GM18508 (cell line): ENCODE measurements around the gene RNF26.

Experiments
- ATAC-seq: cut with Tn5 transposase; IDR thresholded peaks from one replicate; pipeline ENCODE4 v1.9.1; 2021; ENCODE audit warnings: moderate number of reproducible peaks; ENCODE audit not compliant: insufficient read depth, unreplicated experiment

The RNF26 gene

DNA sequence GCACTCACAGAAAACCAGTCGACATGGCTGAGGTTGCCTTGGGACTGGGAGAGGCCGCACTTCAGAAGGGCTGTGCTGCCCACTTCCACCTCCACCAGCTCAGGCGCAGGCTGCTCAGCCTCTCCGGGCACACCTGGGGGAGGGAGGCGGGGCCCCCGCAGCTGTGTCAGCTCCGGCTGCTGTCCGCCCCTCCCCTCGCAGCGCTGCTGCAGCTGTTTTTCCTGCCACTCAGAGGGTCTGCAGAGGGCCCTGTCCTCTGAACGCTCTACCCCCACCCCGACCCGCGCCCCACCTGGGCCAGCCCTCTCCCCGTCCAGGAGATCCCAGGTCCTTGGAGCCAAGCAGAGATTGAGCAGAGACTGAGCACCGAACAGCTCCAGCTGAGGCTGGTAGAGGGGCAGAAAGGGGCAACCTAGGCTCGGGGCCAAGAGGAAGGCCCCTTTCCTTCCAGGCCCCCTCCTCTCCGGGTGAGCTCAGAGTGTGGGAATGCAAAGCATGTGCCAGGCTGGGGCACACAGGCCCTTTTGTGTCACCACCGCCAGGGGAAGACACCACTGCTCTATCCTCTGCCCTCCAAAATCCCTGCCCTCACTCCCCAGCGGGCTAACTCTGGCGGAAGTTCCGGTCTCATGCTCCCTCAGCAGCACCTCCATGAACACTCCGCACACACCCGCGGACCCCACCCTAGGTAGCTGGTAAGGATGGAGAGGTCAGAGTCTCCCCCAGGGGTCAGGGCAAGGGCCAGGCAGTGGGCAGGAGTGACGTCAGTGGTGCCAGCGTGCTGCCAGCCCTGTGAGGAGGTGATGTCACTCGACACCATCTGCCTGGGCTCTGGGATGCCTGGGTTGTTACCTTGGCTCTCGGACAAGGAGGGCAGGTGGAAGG is 19.0 kb upstream of the RNF26 start:
- no peak for ATAC-seq

DNA sequence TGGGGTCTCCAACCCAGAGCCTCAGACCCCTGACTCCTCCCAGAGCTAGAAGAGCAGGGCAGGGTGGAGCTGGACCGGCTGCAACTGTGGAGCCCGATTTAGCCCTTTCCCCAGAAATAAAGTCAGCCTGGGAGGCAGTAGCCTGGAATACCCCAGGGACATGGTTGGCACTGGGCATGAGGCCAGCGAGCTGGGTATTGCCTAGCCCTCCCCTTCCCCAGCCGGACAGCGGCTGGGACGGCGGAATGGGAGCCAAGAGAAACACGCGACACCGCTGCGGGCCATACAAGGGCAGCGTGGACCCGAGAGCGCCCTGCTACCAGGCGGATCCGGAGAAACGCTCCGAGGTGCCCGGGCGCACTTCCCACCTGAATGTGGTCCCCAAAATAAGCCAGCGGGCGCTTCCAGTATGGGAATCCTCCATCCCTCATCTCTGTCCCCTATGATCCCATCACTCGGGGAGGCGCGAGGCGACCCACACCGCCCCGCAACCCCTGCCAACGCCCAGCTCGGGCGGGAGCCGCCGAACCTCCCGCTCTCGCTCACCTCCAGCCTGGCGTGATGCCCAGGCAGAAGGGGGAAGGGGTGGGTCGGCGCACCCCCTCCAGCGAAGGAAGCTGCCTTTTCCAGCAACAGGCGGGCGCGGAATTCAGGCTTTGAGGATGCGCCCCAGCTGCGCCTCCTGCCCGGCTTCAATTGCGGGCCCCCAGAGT is 18.2 kb upstream of the RNF26 start:
- no peak for ATAC-seq

DNA sequence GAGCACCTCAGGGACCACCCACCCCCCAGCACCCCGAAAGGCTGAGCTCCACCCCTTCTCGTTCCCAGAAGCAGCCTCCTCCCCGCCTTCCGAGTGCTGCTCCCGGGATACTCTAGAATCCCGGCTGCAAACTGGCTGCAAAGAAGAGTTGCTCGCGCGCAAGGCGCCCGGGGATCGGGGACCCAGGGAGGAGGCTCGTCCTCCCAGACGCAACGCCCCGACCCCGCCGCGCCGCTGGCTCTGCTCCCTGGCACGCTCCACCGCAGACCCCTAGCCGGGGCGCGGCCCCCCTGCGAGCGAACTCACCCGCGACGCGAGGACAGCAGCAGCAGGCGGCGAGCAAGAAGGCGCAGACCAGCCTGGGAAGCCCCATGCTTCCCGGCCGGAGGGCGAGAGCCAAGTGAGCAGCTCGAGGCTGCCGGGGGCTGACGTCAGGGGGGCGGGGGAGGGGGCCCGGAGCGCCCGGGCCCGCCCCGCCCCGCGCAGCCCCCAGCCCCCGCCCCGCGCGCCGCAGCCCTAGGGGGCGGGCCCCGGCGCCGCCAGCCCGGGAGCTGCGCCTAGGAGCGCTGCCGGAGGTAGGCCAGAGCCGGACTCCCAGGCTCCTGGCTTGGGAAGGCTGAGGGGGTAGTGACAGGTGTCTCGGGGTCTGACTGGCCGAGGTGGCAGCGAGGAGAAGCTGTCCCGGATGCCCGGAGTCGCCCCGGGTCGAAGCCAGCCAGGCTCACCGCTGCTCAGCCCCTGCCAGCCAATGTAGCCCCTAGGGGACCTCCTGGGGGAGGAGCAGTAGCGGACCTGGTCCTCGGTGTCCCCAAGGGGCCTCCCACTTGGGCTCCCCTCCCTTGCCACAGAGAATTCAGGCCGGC is 17.4 kb upstream of the RNF26 start, which contains the start of gene MCAM:
TSS of gene MCAM (minus strand) at position 402 of the 863 bp plus-strand sequence. CDS start at position 373, 29 bp downstream.
- no peak for ATAC-seq

DNA sequence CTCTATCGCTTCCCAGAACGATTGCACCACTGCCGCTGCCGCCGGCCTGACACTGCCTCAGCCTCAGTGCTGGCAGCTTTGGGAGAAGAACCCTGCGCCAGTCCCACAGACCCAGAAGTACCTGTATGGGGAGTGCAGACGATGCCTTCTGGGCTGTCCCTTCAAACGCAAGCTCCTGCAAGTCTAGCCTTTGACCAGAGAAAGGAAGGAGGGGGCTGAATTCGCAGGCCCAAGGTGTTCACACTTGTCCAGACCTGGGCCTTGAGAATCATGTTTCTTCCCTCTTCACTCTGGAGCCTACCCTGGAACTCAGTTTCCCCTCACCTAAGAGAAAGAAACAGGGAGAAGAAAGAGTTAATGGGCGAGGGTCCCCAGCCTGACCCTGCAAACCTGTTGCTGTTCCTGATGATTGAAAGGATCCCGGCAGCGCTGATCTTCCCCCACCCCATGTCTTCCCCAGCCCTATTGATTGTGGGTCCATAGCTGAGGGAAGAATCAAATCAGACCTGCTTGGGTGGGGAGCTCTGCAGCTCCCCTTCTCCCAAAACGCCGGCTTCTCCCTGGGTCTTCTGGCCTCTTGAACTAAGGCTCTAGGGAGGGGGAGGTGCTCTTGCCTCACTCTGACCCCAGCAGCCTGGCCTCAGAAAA is 16.6 kb upstream of the RNF26 start:
- no peak for ATAC-seq

DNA sequence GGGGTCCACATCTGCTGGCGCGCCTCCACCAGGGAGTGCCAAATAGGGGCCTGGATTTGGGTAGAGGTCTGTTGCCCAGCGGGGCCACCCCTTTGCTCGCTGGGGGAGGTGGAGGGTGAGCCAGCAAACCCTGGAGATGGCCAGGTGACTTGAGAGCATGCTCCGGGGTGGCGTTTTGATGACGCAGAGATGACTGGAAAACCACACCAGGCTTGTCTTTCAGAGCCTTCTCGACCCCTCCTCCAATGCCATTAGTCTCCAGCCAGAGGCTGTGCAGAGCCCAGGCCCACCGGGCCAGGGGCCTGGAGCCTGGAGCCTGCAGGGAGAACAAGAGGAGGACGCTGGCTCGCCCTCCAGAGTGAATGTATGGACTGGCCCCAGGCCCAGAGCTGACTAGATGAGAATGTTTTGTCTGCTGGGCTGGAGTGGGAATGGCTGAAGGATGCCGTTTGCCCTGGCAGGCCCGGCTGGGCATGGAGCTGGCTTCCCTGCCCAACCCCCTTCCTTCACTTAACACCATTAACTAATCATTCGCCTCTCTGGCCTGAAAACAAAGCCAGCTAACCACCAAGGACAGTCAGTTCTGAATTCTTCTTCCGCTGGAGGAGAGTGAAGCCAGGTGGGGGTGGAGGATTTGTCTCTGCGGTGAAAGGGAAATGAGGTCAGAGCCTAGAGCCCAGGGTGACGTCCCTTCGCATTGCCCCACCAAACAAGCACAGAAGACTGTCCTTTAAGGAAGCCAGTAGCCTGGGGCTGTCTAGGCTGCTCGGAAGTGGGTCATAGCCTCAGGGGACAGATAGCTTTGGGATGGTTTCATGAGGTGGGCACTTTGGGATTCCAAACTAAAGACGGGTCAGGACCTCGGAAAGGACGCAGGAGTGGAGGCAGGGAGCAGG is 15.8 kb upstream of the RNF26 start:
- no peak for ATAC-seq

DNA sequence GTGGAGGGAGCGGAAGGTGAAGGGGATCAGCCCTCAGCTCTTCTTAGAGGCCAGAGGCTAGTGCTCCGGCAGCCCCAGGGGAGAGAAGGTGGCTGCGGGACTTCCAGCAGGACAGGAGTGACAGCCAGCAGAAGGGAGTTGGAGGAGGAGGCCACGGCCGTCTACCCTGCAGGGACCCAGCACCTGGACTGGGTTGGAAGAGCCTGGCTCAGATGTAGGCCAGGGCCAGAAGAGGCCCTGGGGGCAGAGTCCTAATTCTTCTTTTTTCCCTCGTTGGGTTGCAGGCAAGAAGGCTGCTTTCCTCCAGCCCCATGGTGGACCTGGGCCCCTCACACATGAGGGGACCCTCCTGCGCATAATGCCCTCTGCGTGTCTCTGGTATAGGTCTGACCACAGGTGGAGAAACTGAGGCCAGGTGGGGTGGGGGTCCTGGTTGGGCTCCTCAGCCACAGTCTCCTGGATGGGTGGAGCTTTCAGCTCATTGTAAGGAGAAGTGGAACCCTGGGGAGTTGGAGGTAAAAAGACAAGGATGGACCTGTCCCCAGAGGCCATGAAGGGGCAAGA is 15.1 kb upstream of the RNF26 start:
- no peak for ATAC-seq

DNA sequence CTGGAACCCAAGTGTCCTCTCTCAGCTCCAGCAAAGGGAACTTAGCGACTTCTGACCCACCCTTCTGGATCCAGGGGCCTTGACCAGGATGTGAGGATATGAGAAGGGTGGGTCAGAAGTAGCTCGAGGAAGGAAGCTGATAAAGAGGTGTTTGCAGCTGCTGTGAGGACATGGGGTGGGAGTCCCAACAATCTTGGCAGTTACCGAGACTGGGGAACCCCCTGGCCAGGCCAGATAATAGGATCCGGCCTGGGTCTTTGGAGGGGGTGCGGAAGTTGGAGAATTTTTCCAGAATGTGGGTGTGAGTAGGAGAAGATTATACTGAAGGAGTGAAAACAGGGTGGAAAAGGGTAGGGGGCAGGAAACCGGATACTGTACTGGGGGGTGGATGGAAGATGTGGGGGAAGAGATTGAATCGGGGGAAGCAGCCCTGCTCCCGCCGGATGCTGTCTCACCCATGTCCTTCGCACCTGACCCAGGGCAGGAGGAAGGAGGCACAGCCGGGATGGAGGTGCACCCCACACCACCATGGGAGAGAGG is 14.6 kb upstream of the RNF26 start:
- ATAC-seq, result no peak

DNA sequence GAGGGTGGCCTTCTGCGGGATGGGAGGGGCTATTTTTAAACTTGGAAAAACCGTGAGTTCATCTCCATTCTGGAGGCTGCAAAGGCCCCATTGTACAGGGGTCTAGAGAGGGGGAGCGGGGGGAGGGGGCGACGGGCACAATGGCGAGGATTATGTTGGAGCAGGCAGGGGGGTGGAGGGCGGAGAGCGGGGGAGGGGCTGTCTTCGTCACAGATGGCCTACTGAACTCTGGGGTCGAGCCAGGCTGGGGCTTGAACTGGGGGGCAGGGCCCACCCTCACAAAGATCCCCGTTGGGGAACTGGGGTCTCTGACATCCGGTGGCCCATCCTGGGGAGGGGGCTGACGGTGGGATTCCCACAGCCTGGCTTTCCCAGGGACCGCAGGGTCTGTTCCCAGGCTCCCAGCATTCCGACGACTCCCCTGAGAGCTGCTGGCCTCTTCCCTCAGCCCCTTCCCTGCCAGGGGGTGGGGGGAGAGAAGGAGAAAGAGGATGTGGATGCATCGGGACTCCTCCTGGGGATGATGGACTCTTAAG is 14.0 kb upstream of the RNF26 start:
- no peak for ATAC-seq

DNA sequence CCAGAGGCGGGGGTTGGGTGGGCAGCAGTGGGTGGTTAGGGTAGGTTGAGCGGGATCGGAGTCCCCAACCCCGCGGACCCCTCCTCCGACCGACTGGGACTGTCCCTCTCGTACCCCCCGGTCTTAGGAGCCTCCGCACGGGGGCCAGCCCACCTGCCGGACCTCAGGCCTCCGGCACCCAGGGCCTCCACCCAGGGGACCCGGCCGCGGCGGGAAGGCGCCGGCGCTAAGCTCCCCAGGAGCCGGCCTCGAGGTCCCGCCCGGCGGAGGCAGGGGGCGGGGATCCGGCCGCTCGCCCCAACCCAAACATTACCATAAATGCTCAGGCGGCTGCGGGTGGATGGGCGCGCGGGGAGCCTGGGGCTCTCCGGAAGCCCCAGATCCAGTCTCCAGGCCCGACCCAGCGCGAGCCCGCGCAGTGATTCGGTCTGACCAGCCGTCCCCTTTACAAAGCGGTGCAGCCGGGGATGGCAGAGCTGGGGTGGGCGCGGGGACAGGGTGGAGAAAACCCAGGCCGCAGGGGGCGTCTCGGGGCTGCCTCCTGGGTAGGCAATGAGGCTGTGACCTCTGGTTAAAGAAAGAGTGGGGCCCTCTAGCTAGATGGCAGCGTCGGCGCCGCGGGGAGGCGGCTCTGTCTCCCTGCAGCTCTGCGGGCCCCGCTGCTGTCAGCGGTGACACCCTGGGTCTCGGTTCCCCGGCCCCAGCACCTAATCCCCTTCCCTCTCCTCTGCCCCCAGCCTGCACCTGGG is 13.4 kb upstream of the RNF26 start:
- no peak for ATAC-seq

DNA sequence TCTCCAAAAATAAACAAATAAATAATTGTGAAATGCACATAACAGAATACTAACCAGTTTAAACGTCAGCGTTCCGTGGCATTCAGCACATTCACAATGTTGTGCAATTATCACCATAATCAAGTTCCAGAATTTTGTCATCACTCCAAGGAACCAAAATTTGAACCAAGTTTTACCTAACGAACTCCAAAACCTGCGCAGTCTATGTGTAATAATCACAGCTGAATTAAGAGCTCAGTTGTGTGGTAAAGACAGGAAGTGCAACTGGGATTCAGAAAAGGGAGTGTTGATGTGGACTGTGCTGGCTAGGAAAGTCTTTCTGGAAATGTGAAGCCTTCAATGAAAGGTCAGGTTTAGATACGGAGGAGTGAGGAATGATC is 12.0 kb upstream of the RNF26 start:
- no peak for ATAC-seq

DNA sequence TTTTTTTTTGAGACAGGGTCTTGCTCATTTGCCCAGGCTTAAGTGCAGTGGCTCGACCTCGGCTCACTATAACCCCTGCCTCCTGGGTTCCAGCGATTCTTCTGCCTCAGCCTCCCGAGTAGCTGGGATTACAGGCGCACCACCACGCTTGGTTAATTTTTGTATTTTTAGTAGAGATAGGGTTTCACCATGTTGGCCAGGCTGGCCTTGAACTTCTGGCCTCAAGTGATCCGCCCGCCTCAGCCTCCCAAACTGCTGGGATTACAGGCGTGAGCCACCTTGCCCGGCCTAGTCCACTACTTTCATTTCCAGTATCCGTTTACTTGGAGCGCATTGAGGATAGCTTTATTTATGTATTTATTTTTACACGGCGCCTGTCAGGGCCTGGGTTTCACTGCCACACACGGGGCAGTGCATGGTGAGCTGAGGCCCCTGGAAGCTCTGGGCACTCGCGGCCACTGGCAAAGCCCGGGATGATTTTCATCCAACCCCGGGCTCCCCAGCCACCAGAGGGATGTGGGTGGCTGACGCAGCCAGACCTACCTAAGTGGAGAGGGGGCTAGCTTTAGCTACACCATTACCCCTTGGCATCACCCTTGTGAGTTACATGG is 11.3 kb upstream of the RNF26 start:
- ATAC-seq, result no peak

DNA sequence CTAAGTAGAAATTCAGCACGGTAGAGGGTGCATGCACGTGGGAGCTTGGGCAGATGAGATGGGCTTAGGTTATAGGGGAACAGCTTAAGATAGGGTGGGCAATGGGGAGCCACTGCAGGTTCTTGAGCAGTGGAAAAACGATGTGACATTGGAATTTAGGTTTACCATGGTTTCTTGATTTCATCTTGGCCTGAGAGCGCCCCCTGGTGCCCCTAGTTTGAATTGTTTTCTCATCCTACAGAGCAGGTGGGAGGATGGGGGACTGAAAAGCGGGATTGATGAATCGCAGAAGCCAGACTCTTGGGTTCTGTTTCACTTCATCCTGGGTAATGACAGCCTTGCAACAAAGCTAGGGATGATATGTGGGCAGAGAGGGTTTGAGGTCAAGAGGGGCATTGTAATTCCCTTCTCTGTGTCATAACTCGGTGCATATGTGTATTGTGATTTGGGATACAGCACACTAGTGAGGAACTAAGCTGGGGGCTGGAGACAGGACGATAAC is 10.7 kb upstream of the RNF26 start:
- no peak for ATAC-seq

DNA sequence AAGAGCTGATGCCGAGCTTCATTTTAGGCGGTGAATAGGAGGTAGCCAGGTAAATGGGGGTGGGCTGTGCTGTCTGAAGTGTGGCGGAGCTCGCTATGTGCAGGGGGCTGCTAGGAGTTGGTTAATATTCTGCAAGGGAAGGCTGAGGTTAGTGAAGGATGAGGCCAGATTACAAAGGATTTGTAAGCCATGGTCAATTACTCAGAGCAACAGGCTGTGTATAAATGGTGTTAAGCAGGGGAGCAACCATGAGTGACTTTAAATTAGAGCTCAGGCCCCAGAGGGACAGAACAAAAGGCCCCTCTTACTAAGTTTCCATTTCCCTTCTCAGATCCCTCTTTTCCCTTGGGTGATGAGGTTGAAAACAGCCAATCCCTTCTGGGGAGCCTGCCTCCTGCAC is 10.1 kb upstream of the RNF26 start:
- ATAC-seq, result no peak

DNA sequence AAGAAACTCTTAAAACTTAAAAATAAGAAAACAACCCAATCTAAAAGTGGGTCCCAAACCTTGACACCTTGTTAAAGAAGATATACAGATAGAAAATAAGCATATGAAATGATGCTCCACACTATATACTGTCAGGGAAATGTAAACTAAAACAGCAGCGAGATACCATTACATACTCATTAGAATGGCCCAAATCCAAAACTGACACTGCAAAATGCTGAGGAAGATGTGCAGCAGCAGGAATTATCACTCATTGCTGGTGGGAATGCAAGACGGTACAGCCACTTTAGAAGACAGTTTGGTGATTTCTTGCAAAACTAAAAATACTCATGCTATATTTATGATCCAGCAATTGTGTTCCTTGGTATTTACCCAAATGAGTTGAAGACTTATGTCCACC is 5.0 kb upstream of the RNF26 start:
- ATAC-seq, result no peak

DNA sequence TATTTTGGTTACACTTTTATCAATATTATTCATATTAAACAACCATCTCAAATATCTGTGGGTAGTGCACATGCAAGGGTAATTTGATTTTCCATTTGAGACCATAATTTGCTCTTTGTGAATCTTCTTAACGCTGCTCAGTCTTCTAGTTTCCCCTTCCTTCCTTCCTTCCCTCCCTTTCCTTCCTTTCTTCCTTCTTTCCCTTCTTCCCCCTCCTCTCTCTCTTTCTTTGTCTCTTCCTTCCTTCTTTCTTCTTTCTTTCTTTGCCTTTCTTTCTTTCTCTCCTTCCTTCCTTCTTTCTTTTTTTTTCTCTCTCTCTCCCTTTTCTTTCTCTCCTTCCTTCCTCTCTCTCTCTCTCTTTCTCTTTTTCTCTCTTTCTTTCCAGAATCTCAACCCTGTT is 4.1 kb upstream of the RNF26 start:
- ATAC-seq, result no peak

DNA sequence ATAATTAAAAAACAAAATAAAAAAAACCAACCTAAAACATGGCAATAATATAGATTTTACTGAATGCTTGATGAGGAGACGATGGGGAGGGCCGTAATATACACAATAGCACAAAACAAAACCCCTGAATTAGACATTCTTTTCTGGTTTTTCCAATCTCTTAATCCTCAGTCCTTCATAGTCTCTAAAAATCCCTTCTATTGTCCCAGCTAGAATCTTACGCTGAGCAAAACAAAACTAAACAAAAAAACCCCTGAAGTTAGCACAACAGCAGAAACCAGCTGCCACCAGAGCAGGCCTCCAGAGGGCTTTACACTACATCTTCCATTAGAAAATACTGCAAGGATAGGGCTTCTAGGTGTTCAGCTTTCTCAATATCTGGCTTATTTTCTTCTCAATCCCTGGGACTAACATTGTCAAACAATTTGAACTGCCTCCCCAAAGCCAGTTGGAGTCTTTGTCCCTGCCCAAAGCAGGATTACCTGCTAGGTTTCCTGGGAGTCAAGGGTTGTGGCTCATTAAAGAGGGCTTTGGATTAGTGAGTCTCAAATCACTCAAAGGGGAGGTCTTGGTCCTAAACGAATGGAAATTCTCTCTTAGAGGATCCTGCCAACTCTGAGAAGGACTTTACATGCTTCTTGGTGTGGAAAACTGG is 2.1 kb upstream of the RNF26 start:
- ATAC-seq, result no peak
